OCI-LY1 (cell line): ENCODE results near the gene FAAH.

Experiments
- CTCF ChIP-seq: fragments of 200-600 bp; sonication (generic), shearing (Covaris generic); IDR thresholded peaks from 2 replicates; pipeline ENCODE4 v1.5.1; 2017; ENCODE audit warnings: mild to moderate bottlenecking, antibody characterized with exemption, low read length, moderate library complexity, mixed read lengths
- EZH2 ChIP-seq: fragments of 200-600 bp; sonication (generic), shearing (Covaris generic); IDR thresholded peaks from 2 replicates; pipeline ENCODE4 v1.8.0; 2017; ENCODE audit warnings: borderline replicate concordance, mixed run types, mild to moderate bottlenecking, antibody characterized with exemption, low read length, moderate library complexity, mixed read lengths

GRCh38 chr1:46379996-46380395 is 14.1 kb upstream of the FAAH start:
- TF ChIP-seq CTCF (no peak), EZH2 (no peak)
